Fibroblast of the conjunctiva (primary cell): ENCODE data around the gene PLCG1.

Experiments used
- DNase-seq: peaks from one replicate; pipeline ENCODE4 v3.0.0-alpha.2; 2010; ENCODE audit warnings: low read depth

PLCG1 gene

DNA sequence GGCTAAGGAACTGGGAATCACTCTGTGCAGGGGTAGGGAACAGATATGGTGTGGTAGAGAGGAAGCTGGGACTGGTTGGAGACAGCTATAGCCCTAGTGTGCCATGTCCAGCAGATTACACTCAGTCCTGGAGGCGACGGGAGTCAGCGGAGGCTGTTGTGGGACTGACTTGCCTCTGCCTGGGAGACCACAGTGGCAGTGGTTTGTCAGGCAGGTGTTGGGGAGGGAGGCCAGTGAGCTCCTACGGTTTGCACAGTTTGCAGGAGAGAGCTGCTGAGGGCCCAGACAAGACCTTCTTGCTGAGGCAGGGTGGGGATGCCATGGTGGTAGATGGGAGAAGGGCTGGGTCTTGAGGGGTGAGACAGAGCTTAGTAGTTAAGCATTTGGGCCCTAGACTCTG, 4.9 kb downstream of the PLCG1 start:
- DNase-seq, result no peak

DNA sequence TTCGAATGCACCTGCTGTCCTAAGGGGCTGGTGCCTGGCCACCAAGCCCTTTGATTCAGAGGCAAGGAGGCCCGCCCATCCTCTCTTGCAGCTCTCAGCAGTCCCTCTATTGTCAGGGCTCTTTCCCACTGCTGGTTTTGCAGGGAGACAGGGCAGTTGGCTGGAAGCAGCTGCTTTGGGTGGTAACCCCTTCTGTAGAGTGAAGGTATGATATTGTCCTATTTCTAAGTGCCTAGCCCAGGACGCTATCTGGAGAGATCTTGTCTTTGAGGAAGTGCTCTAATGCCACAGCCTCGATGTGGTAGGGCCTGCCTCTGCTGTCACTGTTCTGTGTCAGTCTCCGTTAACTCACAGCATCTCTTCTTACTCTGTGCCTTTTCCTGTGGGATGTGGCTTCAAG, 5.6 kb downstream of the PLCG1 start:
- DNase-seq, result no peak

DNA sequence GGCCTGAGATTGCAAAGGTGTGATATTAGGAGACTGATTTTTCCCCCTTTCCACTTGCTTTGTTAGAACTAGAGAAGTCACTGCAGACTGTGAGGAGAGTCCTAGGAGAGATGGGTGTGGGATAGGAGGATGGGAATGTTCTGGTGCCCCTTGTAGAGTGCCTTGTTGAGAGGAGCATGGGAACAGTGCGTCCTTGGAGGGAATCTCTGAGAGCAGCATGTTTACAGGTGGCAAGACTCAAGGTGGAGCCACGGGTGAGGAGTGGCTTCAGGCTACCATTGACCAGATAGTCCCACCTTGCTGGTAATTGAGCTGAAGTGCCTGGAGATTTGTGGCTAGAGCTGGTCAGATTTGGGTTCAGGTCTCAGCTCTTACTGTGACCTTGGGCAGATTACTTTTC, 6.0 kb downstream of the PLCG1 start:
- no peak for DNase-seq

DNA sequence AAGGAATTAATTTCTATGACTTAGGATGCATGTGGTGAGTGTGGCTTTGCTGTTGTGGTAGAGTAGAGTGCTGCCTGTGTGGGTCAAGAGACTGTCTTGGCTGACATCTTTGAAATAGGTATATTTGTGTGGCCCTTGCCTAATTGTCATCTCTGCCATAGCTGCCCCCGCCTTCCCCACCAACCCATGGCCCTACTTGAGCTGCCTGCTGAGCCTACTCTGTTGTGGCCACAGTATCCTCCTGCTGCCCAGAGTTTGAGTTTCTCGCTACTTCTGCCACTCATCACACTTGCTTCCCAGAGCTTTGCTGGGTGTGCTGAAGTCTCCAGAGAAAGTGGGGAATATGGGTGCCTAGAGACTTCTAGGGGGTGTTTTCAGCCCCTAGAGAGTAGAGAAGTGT, 8.0 kb downstream of the PLCG1 start:
- DNase-seq, result no peak

DNA sequence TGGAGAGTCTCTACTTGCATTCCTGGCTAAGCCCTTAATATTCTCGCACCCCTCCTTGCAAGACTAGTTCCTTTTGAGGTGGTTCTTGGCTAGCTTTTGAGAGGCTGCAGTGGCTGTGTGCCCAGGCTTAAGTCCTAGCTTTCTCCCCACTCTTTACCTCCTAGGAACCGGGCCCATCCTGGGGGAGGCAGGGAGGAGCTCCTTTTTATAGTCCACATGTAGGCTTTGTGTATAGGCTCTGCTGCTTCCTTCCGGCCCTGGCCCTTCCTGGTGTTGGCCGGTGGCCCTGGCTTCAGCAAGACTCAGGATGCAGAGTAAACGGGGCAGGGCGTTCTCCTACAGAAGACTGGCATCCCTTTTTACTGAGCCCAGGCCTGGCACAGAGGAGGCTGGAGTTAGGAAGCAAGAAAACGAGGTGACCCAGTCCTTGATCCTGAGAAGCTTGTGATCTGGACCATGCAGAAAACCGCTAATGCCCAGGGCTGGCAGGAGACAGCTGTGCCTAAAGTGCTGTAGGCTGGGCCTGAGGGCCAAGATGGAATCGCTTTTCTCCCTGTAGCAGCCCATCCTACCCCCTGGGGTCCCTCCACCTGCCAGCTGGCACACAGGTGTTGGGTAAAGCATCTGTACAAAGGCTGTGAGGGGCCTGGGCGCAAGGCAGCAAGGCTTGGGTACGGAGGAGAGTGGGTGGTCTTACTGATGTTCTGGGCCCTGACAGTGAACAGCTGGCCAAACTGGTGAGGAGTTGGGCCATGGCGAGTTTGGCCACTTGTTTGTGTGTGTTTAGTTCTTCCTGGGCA, 8.7 kb downstream of the PLCG1 start:
- no peak for DNase-seq

DNA sequence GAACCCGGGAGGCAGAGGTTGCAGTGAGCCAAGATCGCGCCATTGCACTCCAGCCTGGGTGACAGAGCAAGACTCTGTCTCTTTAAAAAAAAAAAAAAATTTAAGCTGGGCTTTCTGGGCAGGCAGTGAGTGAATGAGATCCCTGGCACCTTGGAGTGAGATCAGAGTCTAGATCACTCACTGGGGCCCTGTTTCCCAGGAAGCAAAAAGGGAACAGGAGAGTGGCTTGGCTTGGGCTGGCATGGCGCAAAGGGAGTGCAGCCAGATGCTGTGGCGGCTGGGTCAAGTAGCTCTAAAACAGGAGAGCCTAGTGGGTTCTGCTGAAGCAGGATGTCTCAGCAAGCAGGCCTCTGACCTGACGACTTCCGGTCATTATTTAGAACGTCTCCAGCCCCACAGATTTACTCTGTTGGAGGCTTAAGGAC, 10.4 kb downstream of the PLCG1 start:
- DNase-seq, result no peak

DNA sequence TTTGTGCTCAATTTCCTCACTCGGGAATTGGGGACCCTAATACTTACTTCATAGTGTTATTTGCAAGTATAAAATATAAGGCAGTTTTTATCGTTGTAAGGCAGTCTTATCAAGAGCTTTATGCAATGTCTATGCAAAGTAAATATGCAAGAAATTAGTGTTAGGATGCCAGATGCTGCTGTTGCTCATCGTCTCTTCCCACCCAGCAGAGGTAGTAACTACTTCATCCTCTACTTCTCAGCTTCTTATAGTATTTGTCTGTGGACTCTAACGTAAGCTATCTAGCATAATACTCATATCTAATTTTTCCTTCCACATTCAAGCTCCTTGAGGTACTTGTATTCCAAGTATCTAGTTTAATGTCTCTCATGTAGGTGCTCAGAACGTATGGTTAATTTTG, 11.6 kb downstream of the PLCG1 start:
- no peak for DNase-seq

GRCh38 chr20:41150664-41151063, 13.3 kb downstream of the PLCG1 start:
- no peak for DNase-seq

GRCh38 chr20:41151134-41151869, 14.0 kb downstream of the PLCG1 start:
- no peak for DNase-seq

- DNase-seq, result no peak
Observed at GRCh38 chr20:41152108-41152757, 14.9 kb downstream of the PLCG1 start.

- DNase-seq, result no peak
Observed at GRCh38 chr20:41154436-41155176, 17.3 kb downstream of the PLCG1 start.

GRCh38 chr20:41155261-41155660, 17.9 kb downstream of the PLCG1 start:
- DNase-seq, result no peak

- no peak for DNase-seq
Observed at GRCh38 chr20:41158082-41158625, 20.8 kb downstream of the PLCG1 start.

DNA sequence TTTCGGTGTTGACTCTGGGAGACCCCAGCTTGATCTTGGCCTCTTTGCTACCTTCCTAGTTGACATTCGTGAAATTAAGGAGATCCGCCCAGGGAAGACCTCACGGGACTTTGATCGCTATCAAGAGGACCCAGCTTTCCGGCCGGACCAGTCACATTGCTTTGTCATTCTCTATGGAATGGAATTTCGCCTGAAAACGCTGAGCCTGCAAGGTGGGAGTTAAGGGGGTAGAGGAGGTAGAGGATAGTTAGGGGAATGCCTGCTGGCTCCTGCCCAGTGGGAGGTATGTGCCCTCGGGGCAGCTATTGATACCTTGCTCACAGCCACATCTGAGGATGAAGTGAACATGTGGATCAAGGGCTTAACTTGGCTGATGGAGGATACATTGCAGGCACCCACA, 22.2 kb downstream of the PLCG1 start:
- DNase-seq, result no peak

GRCh38 chr20:41160686-41161085, 23.3 kb downstream of the PLCG1 start:
- no peak for DNase-seq

- DNase-seq, result no peak
Observed at GRCh38 chr20:41161886-41162285, 24.5 kb downstream of the PLCG1 start.

GRCh38 chr20:41162396-41162795, 25.1 kb downstream of the PLCG1 start:
- no peak for DNase-seq

DNA sequence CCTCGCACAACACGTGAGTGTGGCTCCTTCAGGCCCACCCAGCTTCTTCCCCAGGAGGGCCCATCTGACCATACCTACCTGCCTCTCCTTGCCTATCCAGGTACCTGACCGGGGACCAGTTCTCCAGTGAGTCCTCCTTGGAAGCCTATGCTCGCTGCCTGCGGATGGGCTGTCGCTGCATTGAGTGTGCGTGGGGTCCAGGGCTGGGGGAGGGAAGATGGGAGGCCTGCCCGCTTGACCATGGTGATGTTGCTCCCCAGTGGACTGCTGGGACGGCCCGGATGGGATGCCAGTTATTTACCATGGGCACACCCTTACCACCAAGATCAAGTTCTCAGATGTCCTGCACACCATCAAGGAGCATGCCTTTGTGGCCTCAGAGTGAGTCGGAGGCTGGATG, 26.5 kb downstream of the PLCG1 start:
- DNase-seq, result no peak

- DNase-seq, result no peak
Observed at GRCh38 chr20:41165001-41165882, 27.9 kb downstream of the PLCG1 start.

DNA sequence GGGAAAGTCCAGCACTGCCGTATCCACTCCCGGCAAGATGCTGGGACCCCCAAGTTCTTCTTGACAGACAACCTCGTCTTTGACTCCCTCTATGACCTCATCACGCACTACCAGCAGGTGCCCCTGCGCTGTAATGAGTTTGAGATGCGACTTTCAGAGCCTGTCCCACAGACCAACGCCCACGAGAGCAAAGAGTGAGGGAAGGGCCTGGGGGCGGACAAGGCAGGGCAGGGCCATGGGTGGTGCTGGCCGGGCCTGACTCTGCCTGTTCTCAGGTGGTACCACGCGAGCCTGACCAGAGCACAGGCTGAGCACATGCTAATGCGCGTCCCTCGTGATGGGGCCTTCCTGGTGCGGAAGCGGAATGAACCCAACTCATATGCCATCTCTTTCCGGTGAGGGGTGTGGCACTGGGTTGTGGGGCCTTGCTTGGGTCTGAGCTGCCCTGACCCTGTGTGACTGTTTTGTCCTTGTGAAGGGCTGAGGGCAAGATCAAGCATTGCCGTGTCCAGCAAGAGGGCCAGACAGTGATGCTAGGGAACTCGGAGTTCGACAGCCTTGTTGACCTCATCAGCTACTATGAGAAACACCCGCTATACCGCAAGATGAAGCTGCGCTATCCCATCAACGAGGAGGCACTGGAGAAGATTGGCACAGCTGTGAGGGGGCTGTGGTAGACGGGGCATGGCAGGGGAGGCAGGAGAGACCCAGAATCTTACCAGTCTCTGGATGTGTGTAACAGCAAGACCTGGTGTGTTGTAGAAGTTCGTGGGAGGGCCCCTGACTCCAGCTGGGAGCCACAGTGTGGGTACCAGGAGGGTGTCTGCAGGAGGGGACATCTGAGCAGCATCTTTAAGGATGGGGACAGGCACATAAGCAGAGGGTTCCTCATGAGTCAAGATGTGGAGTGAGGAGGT, 29.1 kb downstream of the PLCG1 start:
- no peak for DNase-seq
